Spleen (tissue), 11 donors: ENCODE results near the gene KIF3A. TPM values are rescaled to one million over a fixed set of nuclear protein-coding genes. Genes with fewer than 3 reads are reported as not detected.

Source experiments
- DNase-seq: peaks from one replicate; pipeline ENCODE4 v3.0.0-alpha.2; 2020
- H3K27ac ChIP-seq, 8 donors: fragments of 200-600 bp; sonication (generic) in 7 of 8; 1 replicate in 4 of 8; 2 replicates in 4 of 8; pipeline versions ENCODE4 v1.5.0 to v1.8.0; 2016 to 2021; ENCODE audit warnings: inconsistent platforms in 4 of 8, mild to moderate bottlenecking in 4 of 8, moderate library complexity in 1 of 8
- H3K27me3 ChIP-seq, 7 donors: fragments of 200-600 bp; sonication (generic) in 6 of 7; replicated peaks in 1 of 7; 1 replicate in 4 of 7; 2 replicates in 3 of 7; pipeline versions ENCODE4 v1.5.0 to v1.8.0; 2016 to 2021; ENCODE audit warnings: inconsistent platforms in 3 of 7, mild to moderate bottlenecking in 1 of 7
- H3K36me3 ChIP-seq, 6 donors: fragments of 200-600 bp; sonication (generic) in 5 of 6; 1 replicate in 4 of 6; 2 replicates in 2 of 6; pipeline versions ENCODE4 v1.5.0 to v1.8.0; 2016 to 2021; ENCODE audit warnings: inconsistent platforms in 2 of 6
- H3K4me1 ChIP-seq, 6 donors: fragments of 200-600 bp; sonication (generic) in 5 of 6; 1 replicate in 3 of 6; 2 replicates in 3 of 6; pipeline versions ENCODE4 v1.5.0 to v1.8.0; 2016 to 2021; ENCODE audit warnings: inconsistent platforms in 3 of 6
- H3K4me3 ChIP-seq, 8 donors: fragments of 200-600 bp; sonication (generic) in 7 of 8; 1 replicate in 4 of 8; 2 replicates in 4 of 8; pipeline versions ENCODE4 v1.5.0 to v1.8.0; 2016 to 2021; ENCODE audit warnings: inconsistent platforms in 4 of 8, mild to moderate bottlenecking in 4 of 8, moderate library complexity in 2 of 8
- H3K9me3 ChIP-seq, 8 donors: fragments of 200-600 bp; sonication (generic) in 7 of 8; 1 replicate in 4 of 8; 2 replicates in 4 of 8; pipeline versions ENCODE4 v1.5.0 to v1.8.0; 2016 to 2021; ENCODE audit warnings: inconsistent platforms in 4 of 8
- POLR2A ChIP-seq, 3 donors: fragments of 450-650 bp; IDR thresholded peaks; one replicate each; pipeline ENCODE4 v1.5.1; 2017; ENCODE audit warnings: antibody characterized with exemption in 3 of 3, mild to moderate bottlenecking in 1 of 3
- POLR2AphosphoS5 ChIP-seq, 3 donors: sonication (generic); formaldehyde crosslinking; IDR thresholded peaks; one replicate each; pipeline ENCODE4 v1.5.1; 2017; ENCODE audit warnings: antibody characterized with exemption in 3 of 3
- WGBS, 5 donors: extraction: QIAGEN DNeasy Blood & Tissue Kit in 3 of 5; methylation state at CpG; one replicate each; pipeline versions ENCODE4 v1.1.5 to v1.1.7; 2013 to 2018; 5-methylcytosine and 5-hydroxymethylcytosine counted together
- intact Hi-C: fragments of 100-400 bp; cut with DNase I; formaldehyde crosslinking; loops from one replicate; pipeline ENCODE4 v1.15.0; 2023; ENCODE audit warnings: low total_unique reads
- polyA plus RNA-seq, 3 donors: library from polyadenylated mRNA; stranded (reverse); fragments of 200-250 nt; gene quantifications; one replicate each; pipeline ENCODE4 v1.2.1, GENCODE V29; 2013
- total RNA-seq, 7 donors: library from RNA; depleted of rRNA in 3 of 7; stranded (reverse); fragments of >200 nt in 3 of 7; fragmentation: NEBNext Ultra II Directional in 4 of 7; extraction: Animal tissue kit (Norgen Biotek cat#: 25700) in 4 of 7; gene quantifications; one replicate each; pipeline versions ENCODE4 v1.1.0 to v1.2.1, GENCODE V29; 2016 to 2021
- TF ChIP-seq, protein P1 (sequence below), 11 experiments: fragments of 200-600 bp in 7 of 11; fragments of 450-650 bp in 4 of 11; sonication (generic) in 4 of 11; IDR thresholded peaks in 8 of 11; conservative IDR thresholded peaks in 3 of 11; 1 replicate in 7 of 11; 2 replicates in 4 of 11; pipeline versions ENCODE4 v1.4.0 to v1.8.0; 2016 to 2021; ENCODE audit warnings: antibody characterized with exemption in 11 of 11, inconsistent platforms in 4 of 11, mild to moderate bottlenecking in 1 of 11
- donor health status: healthy with polysubstance abuse.
- donor health status: DM: no; HTN: no; CAD: no; lungs with moderate emphysema.
- donor health status: DM: no; HTN: no; CAD: no.
- donor health status: Bipolar disorder and iron deficiency.
- donor health status: healthy.
- donor health status: DM: no; HTN: no; CAD: no.
- donor health status: DM: yes; HTN: yes; CAD: no.

The KIF3A gene
- total and polyA plus RNA-seq, 10 donors, result 1.3 to 10.7 (median 6.7) TPM

DNA sequence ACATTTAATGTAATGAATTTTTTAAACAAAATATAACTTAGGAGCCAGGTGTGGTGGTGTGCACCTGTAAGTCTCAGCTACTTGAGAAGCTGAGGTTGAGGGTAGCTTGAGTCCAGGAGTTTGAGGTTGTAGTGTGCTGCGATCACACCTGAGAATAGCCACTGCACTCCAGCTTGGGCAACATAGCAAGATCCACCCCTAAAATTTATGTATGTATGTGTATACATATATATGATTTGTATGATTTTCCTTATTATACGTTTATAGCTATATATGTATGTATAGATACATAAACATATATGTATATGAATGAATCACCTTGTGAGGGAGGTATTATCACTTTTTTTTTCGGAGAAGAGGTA is 9.2 kb upstream of the KIF3A start:
- Histone ChIP-seq H3K27me3 (peaks cover 0 to 69% (median 36%) of the 10 kb centered on the region in 7 donors), H3K4me1 (peaks cover 5 to 21% (median 15%) of the 10 kb centered on the region in 6 donors), H3K27ac (peak overlapping the region in 3 of 8 donors; percentile 73 to 75 (median 73)), H3K36me3 (no peaks in the 10 kb centered on the region), H3K9me3 (peaks cover 0 to 7% (median 0%) of the 10 kb centered on the region in 8 donors), H3K4me3 (peak overlapping the region in 6 of 8 donors; percentile 43 to 78 (median 50))
- WGBS, 5 donors, result 18 to 32% (median 28%) methylated on average over 3 of the region's 3 CpGs
- intact Hi-C loops, result no loop called here
- TF ChIP-seq POLR2A (IDR thresholded peaks at IDR 0.05), result no peak
- TF ChIP-seq POLR2AphosphoS5 (IDR thresholded peaks at IDR 0.05), result no peak
- TF ChIP-seq, protein P1, sequence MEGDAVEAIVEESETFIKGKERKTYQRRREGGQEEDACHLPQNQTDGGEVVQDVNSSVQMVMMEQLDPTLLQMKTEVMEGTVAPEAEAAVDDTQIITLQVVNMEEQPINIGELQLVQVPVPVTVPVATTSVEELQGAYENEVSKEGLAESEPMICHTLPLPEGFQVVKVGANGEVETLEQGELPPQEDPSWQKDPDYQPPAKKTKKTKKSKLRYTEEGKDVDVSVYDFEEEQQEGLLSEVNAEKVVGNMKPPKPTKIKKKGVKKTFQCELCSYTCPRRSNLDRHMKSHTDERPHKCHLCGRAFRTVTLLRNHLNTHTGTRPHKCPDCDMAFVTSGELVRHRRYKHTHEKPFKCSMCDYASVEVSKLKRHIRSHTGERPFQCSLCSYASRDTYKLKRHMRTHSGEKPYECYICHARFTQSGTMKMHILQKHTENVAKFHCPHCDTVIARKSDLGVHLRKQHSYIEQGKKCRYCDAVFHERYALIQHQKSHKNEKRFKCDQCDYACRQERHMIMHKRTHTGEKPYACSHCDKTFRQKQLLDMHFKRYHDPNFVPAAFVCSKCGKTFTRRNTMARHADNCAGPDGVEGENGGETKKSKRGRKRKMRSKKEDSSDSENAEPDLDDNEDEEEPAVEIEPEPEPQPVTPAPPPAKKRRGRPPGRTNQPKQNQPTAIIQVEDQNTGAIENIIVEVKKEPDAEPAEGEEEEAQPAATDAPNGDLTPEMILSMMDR (IDR thresholded peaks at IDR 0.05 in 8 of 11, conservative IDR thresholded peaks at IDR 0.05 in 3 of 11), result no peak
- no peak for DNase-seq

DNA sequence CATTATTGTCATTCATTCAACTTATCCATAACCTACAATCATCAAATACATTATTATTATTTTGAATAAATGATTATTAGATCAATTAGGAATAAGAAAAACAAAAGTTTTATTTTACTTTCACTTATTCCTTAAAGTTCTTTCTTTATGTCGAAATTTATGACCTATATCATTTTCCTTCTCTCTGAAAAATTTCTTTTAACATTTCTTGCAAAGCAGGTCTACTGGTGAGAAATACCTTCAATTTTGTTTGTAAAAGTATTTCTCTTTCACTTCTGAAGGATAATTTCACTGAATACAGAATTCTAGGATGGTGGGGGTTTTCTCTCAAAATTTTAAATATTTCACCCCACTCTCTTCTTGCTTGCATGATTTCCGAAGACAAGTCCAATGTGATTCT is 7.3 kb upstream of the KIF3A start:
- no peak overlapping the region for H3K4me3 ChIP-seq
- no peaks in the 10 kb centered on the region for H3K36me3 ChIP-seq
- no peak for DNase-seq
- peaks cover 5 to 21% (median 15%) of the 10 kb centered on the region in 6 donors for H3K4me1 ChIP-seq
- intact Hi-C loops, result no loop called here
- peaks cover 0 to 7% (median 0%) of the 10 kb centered on the region in 8 donors for H3K9me3 ChIP-seq
- WGBS, 5 donors, result 68 to 92% (median 71%) methylated on average over 2 of the region's 2 CpGs
- TF ChIP-seq POLR2A (IDR thresholded peaks at IDR 0.05), result no peak
- no peak for TF ChIP-seq POLR2AphosphoS5 (IDR thresholded peaks at IDR 0.05)
- TF ChIP-seq, protein P1 (IDR thresholded peaks at IDR 0.05 in 8 of 11, conservative IDR thresholded peaks at IDR 0.05 in 3 of 11), result no peak
- peaks cover 0 to 75% (median 36%) of the 10 kb centered on the region in 7 donors for H3K27me3 ChIP-seq
- no peak overlapping the region for H3K27ac ChIP-seq

DNA sequence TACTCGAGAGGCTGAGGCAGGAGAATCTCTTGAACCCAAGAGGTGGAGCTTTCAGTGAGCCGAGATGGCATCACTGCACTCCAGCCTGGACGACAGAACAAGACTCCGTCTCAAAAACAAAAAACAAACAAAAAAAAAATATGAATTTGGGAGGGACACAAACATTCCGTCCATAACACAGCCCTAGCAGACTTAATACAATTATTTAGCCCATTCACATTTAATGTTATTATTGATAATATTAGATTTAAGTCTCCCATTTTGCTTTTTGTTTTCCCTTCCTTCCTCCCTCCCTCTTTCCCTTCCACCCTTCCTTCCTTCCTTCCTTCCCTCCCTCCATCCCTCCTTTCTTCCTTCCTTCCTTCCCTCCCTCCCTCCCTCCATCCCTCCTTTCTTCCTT is 5.3 kb upstream of the KIF3A start:
- DNase-seq, result no peak
- H3K36me3 ChIP-seq, result no peaks in the 10 kb centered on the region
- no peak overlapping the region for H3K27ac ChIP-seq
- peaks cover 0 to 71% (median 32%) of the 10 kb centered on the region in 7 donors for H3K27me3 ChIP-seq
- intact Hi-C loops, result no loop called here
- H3K4me3 ChIP-seq, result no peak overlapping the region
- 91 to 96% (median 95%) methylated on average over 5 of the region's 5 CpGs for WGBS, 5 donors
- H3K4me1 ChIP-seq, result peaks cover 5 to 21% (median 16%) of the 10 kb centered on the region in 6 donors
- TF ChIP-seq, protein P1 (IDR thresholded peaks at IDR 0.05 in 8 of 11, conservative IDR thresholded peaks at IDR 0.05 in 3 of 11), result no peak
- TF ChIP-seq POLR2AphosphoS5 (IDR thresholded peaks at IDR 0.05), result no peak
- H3K9me3 ChIP-seq, result peaks cover 0 to 7% (median 0%) of the 10 kb centered on the region in 8 donors

DNA sequence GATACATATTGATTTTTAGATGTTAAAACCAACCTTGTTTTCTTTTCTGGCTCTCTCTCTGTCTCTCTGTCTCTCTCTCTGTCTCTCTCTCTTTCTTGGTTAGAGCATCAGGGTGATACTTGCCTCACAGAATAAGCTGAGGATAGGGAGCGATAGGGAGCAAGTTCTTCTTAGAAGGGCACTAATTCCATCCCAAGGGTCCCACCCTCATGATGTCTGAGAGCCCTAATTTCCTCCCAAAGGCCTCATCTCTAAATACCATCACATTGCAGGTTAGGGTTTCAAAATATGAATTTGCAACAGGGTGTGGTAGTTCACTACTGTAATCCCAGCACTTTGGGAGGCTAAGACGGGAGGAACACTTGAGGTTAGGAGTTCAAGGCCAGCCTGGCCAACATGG is 4.8 kb upstream of the KIF3A start:
- Histone ChIP-seq H3K4me3 (no peak overlapping the region), H3K27me3 (peaks cover 0 to 66% (median 28%) of the 10 kb centered on the region in 7 donors), H3K27ac (no peak overlapping the region), H3K4me1 (peaks cover 5 to 19% (median 13%) of the 10 kb centered on the region in 6 donors), H3K9me3 (peaks cover 0 to 7% (median 0%) of the 10 kb centered on the region in 8 donors), H3K36me3 (no peaks in the 10 kb centered on the region)
- TF ChIP-seq, protein P1 (IDR thresholded peaks at IDR 0.05 in 8 of 11, conservative IDR thresholded peaks at IDR 0.05 in 3 of 11), result no peak
- TF ChIP-seq POLR2AphosphoS5 (IDR thresholded peaks at IDR 0.05) (no peak), POLR2A (IDR thresholded peaks at IDR 0.05) (no peak)
- intact Hi-C loops, result no loop called here
- WGBS, 5 donors, result 91 to 98% (median 93%) methylated on average over 2 of the region's 2 CpGs
- DNase-seq, result no peak
